ENCODE results near the gene TRAPPC3L.

DNA sequence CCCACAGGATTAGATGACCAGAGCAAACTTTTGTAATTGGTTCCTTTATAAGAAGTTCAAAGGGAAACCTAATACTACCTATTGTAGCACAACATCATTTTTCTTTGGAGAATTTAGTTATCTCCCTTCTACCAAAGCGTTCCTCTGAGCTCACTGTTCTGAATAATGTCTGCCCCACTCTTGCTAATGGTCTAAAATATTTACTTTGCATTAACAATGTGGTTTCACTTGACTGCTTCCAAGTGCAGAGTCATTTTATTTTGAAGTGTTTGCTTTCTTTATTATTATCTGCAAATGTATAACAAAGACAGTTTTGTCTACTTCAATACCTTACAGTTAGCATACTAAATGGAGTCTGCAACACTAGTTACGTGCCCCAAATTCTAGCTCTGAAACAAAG is 15.0 kb downstream of the TRAPPC3L start:
- TF ChIP-seq POLR2A (IDR thresholded peaks at IDR 0.05) (no peak), POLR2AphosphoS5 (IDR thresholded peaks at IDR 0.05) (no peak)

All from breast epithelium (tissue), 3 donors.